Ramos (cell line): Measurements from ENCODE around the gene TAS1R1.
"Not testable (repeated sequence)": the region's sequence is repeated elsewhere in the genome, so short reads cannot be mapped to it uniquely, and the experiment has no call there.

ENCODE experiments used
- in situ Hi-C: fragments of 300-500 bp; cut with MboI; formaldehyde crosslinking; loops from one replicate; pipeline ENCODE4 v1.14.3; 2022; ENCODE audit warnings: low sequenced_read_pairs; ENCODE audit not compliant: unreplicated experiment

Gene TAS1R1

DNA sequence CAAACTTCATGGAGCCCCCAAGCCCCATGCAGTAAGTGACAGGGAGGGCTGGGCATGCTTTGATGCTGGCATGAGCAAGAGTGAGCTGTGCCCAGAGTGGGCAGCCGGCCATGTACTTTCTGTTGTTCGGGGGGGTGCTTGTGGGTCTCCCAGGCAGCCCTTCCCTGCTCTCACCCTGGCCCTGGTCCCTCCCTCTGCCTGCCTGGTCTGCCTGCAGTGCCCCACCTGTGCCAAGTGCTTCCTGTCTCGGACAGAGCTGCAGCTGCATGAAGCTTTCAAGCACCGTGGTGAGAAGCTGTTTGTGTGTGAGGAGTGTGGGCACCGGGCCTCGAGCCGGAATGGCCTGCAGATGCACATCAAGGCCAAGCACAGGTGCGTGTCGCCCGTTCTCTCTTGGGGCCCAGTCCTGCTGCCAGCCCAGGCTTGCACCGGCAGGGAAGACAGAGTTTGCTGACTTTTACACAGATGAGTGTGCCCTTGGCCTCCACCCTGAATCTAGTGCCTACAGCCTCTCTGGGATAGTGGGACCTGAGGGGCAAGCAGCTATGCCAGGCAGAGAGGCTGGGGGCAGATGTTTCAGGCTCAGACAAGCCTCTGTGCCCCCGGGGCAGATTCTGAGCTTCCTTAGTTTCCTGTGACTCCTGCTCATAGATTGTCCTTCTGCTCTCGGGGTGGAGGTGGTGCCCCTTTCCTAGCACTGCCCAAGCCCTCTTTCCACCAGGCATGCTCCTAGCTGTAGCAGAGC is 32.3 kb downstream of the TAS1R1 start:
- in situ Hi-C loops, result no loop called here

DNA sequence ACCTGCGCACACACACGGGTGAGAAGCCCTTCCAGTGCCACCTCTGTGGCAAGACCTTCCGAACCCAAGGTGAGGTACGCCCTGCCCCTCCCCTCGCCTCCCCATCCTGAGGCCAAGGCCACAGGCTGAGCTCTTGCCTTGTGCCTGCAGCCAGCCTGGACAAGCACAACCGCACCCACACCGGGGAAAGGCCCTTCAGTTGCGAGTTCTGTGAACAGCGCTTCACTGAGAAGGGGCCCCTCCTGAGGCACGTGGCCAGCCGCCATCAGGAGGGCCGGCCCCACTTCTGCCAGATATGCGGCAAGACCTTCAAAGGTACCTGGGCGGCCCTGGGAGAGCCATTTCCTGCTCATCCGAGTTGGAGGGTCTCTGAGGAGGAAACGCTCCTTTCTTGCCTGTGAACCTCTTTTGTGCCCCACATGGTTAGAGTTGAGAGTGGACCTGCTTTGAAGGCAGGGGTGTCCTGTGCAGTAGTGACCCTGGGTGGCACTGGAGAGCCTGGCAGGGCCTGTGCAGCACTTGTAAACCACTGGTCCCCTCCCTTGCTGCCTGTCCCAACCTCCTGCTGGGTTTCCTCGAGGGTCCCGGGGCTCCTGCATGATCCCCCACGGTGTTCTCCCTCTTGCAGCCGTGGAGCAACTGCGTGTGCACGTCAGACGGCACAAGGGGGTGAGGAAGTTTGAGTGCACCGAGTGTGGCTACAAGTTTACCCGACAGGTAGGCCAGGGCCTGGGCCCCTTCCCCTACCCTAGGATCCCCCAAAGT is 33.2 kb downstream of the TAS1R1 start:
- in situ Hi-C loops, result no loop called here

DNA sequence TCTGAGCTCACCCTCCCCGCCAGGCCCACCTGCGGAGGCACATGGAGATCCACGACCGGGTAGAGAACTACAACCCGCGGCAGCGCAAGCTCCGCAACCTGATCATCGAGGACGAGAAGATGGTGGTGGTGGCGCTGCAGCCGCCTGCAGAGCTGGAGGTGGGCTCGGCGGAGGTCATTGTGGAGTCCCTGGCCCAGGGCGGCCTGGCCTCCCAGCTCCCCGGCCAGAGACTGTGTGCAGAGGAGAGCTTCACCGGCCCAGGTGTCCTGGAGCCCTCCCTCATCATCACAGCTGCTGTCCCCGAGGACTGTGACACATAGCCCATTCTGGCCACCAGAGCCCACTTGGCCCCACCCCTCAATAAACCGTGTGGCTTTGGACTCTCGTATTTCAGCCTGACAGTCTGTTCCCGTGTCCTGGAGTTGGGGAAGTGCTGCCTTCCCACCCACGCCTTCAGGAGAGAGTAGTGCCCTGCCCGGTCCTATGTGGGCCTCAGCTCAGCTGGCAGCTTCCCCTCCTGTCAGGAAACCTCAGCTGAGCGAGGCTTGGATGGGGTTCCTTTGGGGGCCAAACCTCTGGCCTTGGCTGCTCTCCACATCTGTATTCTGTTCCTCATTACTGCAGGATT is 33.9 kb downstream of the TAS1R1 start:
- in situ Hi-C loops, result no loop called here

DNA sequence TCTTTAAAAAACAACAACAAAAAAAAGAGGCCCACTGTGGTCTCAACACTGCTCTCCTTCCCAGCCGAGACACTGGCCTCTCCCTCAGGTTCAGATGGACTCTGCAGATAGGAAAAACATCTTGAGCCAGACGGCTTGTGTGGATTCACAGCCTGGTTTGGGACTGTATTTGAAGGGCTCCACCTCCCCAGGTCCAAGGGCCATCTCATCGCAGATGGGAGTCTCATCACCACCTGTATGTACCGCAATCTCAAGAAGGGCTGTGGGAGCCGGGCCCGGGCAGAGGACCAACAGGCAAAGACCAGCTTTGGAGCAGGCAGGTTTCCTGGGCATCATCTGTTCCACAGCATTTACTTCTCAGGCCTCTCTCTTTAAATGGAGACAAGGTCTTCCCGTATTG is 34.9 kb downstream of the TAS1R1 start:
- in situ Hi-C loops, result no loop called here

DNA sequence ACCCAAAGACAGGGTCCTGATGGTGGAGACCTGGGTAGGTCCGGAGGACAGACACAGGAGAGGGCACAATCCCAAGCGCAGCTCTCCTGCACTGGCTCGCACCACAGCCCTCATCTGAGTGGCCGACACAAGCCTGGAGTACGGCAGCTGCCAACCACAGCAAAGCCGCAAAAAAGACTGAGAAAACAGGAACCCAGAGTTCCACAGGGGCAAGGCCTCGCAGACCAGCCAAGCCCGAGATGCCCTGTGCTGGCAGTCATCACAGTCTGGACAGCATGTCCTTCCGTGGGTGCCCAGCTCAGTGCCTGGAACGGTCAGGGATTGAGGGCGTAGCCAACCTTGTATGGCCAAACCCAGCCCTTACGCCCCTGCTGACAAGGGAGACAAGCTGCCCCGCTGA is 36.1 kb downstream of the TAS1R1 start:
- in situ Hi-C loops, result no loop called here

DNA sequence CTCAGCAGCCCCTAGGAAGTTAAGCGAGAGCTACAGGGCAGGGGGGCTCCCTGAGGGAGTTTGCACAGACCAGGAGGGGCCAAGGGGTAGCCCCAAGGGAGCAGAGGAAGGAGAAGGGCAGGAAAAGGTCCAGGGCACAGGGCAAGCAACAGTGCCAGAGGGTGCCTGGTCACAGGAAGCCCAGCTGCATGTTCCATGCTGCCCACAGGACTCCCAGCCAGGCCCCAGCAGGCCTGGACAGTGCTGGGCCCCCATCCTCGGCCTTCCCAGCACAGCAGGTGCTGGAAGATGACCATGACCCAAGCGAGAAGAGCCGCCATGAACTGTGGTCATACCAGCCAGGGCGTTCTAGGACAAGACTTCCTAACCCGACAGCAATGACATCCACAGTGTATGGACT is 36.5 kb downstream of the TAS1R1 start:
- in situ Hi-C loops, result no loop called here

DNA sequence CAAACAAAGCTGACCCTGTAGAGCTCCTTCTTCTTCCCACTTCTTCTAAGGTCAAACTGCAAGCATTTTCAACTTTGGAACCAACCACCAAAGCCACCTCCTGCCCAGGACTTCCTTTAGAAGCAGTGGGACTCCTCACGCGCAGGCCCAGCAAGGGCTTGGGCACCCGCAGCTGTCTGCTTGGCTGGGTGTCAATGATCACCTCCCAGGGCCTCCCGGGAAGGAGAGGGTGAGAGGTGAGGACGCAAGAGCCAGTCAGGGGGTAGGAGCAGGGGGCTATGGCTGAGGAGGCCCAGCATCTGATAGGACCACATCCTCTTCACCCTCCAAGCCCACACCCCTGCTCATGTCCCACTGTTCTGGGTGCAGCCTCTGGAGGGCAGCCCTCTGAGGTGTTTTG is 37.3 kb downstream of the TAS1R1 start:
- in situ Hi-C loops, result no loop called here

DNA sequence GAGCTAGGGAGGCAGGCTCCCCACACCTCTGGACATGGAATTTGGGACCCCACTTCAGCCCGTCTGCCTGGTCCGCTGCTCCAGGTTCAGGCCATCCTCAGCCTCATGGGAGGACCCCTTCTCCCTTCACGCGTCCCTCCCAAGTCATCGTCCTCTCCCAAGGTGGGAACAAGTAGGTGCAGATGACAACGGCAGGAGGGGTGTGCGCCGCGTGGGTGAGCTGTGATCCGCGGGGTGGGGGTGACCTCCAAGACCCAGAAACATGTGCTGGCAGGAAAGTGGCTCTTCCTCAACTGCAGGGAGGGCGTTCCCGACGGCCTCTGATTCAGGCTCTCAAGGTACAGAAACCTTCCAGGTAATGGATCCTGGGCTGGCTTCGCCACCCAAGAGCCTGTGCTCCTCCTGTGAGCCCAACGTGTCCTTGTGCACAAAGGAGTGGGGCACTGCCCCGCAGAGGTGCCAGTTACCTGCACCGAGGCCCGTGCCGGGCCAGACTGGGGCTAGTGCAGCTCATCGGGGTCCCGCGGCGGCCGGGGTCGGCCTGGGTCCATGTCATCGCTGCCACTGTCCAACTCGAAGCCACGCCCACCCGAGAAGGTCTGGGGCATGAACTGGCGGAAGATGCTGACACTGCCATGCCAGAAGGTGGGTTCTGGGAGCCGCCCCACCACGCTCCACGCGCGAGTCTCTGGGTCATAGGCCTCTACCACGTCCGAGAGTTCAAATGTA is 37.9 kb downstream of the TAS1R1 start:
- in situ Hi-C loops, result no loop called here

DNA sequence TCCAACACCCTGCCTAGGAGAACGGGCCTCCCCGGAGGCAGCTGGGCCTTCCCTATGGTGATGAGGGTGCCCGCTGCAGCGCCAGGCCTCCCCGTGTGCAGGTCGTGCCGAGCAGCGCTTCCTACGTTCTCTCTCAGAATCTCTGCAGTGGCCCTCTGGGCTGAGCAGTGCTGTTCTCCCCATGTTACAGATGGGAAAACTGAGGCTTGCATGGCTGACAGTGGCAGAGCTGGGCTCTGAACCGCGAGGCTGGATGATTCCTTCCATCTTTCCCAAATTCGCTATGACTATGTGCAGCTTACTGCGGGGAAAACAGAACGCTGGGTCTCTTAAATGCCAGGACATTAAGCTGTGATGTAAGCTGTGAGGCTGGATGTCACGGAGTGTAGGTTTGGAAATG is 38.7 kb downstream of the TAS1R1 start:
- in situ Hi-C loops, result no loop called here

DNA sequence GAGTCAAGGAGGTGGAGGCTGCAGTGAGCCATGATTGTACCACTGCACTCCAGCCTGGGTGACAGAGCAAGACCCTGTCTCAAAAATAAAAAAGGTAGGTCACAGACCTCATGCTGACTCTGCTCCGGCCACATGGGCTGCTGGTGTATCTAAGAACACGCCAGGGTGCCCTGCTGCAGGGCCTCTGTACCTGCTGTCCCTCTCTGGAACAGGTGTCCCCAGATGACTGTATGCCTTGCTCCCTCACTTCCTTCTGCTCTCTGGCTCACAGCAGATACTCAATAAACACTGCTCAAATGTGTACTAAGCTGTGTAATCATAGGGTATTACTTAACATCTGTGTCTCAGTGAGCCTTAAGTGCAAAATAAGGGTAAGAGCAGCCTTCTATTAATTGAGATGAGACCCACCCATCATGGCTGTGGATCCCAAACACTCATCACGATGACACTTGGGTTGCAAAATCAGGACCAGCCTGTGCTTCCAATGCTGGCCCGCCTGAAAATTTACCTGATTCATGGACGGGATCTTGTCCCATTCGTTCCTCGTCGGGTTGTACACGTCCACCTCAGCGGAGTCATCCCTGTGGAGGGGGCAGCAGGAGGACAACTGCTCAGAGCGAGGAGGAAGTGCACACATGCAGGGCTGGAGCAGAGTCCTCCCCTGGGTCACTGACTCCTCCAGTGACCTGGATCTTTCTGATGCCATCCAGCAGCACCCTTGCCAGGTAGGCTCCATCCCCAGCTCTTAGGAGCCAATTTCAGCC is 40.1 kb downstream of the TAS1R1 start:
- in situ Hi-C loops, result no loop called here

DNA sequence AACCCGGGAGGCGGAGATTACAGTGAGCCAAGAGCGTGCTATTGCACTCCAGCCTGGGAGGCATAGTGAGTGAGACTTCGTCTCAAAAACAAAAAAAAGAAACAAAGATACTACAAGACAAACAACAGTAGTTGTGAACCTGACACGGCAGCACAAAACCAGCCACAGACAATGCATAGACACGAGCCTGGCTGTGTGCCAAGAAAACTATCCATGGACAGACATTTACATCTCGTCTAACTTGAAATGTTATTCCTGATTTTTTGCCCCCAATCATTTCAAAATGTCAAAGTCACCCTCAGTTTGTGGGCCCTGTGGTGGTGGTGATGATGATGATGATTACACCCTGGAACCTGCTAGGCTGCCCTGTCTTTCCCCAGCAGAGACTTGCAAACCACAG is 41.2 kb downstream of the TAS1R1 start:
- in situ Hi-C loops, result no loop called here

DNA sequence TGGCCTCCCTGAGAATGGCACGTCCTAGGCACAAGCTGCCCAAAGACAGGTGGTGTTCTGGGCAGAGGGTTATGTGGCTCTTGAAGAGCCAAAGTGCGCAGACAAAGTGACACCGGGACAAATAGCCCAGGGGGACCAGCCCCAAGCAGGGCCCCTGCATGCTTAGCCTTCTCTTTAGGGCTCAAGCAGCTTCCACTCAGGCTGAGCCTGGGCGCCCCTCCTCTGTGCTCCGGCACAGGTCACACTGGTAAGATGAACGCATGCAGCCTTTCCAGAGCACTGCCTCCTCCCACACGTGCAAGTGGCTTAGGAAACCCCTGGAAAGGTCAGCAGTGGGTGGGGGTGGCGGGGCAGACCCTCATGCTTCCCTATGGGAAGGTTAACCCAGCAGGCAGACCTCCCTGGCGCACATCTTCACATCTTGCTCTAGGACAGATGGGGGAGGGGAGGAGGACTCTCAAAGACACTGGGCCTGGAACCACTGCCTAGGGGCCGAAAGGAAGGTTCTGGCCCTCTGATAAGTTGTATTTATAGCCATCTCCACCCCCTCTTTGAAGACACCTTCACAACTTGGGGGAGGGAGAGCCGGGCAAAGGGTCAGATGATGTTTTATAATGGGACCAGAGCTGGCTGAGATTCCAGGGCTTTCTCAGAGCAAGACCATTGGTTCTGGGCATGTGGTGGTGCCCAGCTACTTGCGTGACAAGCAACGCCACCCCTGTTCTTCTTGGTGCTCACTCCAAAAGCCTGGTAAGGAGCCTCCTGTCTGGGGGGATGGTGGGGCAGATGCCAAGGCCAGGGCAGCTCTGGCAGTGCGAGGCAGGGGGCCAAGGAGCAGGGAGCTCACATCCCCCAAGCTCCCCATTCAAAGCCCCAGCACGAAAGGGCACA is 42.0 kb downstream of the TAS1R1 start:
- in situ Hi-C loops, result no loop called here

DNA sequence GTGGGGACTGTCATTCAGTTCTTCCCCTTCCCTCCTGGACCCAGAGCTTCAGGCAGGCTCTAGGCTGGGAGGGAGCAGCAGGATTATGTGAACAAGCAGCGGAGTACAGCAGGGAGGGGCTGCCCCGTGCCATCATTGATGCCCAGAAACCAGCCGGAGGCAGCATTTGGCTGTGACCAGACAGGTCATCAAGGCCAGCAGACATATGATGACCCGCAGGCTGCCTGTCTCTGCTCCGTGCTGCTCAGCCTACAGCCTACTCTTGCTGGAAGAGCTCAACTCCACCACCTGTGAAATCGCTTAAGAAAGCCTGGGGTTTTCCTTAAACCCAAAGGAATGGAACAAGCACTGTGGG is 42.6 kb downstream of the TAS1R1 start:
- in situ Hi-C loops, result no loop called here

DNA sequence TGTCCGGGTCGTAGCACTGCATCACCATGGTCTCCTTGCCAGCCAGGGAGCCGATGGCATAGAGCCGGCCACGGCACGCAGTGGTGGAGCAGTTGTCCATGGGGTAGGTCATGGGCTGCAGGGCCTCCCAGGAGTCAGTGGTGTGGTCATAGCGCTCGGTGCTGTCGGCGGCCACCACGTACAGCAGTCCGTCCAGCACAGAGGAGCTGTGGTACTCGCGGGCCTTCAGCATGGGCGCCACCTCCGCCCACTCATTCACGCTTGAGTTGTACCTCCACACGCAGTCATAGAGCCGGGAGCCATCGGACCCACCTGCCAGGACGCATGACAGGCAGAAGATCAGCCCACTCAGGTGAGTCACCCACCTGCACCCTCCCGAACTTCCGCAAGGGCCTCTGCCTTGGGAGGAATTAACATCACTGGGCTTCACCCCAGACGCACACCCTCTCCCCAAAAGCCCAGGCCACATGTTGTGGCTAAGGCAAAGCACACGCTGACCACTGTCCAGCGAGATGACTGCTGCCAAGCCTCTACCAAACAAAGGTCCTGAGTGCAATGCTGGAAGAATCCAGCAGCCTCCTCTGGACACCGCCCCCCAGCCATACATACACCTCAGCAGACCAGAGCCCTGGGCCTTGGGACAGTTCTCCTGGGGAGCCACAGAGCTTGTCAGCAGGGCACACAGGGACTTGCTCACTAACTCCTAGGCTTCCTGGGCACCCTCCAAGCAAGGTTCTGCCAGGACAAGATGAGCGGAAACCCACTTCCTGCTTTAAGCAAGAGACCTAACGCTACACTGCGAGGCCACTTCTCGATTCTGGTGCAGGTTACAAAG is 44.3 kb downstream of the TAS1R1 start:
- in situ Hi-C loops, result no loop called here

DNA sequence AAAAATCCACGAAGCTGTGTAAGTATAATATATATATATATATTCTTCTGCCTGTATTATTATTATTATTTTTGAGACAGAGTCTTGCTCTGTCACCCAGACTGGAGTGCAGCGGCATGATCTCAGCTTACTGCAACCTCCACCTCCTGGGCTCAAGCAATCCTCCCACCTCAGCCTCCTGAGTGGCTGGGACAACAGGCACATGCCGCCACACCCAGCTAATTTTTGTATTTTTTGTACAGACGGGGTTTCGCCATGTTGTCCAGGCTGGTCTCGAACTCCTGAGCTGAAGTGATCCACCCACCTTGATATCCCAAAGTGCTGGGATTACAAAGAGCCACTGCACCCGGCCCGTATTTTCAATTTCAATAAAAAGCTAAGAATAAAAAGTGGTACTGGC is 44.9 kb downstream of the TAS1R1 start:
- in situ Hi-C loops, result not testable (repeated sequence)

DNA sequence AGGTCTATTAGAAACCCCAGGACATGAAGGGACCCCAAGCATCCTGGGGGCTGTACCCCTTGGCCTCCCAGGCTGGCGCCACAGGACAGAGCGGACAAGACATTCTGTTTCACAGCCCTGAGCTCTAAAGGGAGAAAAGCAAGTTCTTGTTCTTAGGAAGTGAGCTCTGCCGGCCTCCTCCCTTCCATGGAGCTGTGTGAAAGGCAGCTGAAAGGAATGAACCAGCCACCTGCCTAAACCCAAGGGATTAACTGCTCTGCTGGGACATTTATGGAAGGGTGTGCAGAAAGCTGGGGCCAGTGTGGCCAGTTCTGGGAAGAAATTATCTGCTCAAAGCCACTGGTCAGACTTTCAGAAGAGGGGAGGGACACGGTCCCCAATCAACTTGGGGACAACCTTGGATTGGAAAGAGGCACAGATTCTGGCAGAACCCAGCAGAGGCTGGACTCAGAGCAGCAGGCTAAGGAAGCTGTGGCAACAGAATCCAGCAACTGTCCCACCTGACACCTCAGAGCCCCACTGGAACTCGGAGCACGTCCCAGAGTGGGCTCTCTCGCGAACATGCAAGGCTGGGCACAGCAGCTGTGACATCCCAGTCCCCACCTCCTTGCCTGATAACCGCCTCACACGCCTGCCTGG is 45.4 kb downstream of the TAS1R1 start:
- in situ Hi-C loops, result no loop called here

DNA sequence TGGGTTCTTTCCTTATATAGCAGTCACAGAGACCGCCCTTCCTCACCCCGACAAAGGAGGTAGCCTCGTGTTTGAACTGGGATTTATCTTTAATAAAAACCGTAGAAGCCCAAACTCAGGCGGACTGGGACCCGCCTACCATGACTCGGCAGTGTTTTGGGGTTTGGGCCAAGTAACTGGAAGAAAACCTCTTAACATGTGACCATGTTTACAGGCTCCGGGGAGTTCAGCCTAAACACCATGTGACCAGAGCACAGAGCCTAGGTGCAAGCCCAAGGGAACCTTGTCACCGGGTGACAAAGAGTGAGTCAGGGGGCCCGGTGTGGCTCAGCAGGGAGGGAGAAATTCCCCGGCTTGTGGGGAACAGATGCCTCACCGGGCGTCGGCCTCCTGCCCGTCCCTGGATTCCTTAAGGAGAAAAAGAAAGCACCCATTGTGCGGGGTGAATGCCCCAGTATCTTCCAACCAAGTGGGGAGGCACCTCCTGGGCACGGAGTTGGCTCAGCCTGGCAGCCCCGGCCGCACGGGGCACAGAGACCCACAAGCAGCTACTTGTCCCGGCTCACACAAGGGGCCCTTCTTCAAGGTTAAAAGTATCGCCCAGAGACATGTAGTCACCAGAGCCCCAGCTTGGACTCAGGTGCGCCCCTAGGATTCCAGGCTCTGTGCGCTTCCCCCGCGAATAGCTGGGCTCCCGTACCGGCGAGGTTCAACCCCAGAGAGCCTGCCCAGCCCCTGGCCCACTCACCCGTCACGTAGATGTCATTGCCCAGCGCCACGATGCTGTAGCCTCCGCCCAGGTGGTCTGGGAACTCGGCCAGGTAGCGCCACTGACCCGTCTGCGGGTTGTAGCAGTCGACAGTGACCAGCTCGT is 46.2 kb downstream of the TAS1R1 start:
- in situ Hi-C loops, result no loop called here
